SK-N-SH (cell line): ENCODE results near the gene HDAC7.

Experiments
- CTCF ChIP-seq: fragments of 200-600 bp; sonication (generic); IDR thresholded peaks from 2 replicates; pipeline ENCODE4 v1.6.1; 2017; ENCODE audit warnings: antibody characterized with exemption, mild to moderate bottlenecking, moderate library complexity
- EP300 ChIP-seq, 2 experiments: IDR thresholded peaks; 2 replicates each; pipeline versions ENCODE4 v1.4.0 to v1.6.1; 2012; ENCODE audit warnings: borderline replicate concordance in 1 of 2, low read depth in 1 of 2, low read length in 1 of 2
- IRF3 ChIP-seq: fragments of 150-350 bp; IDR thresholded peaks from 2 replicates; pipeline ENCODE4 v1.6.1; 2016; ENCODE audit warnings: mild to moderate bottlenecking, low read depth, low read length
- NRF1 ChIP-seq: IDR thresholded peaks from 2 replicates; pipeline ENCODE4 v1.6.1; 2012; ENCODE audit warnings: low read depth, mild to moderate bottlenecking, low read length
- REST ChIP-seq: IDR thresholded peaks from 2 replicates; pipeline ENCODE4 v1.6.1; 2012; ENCODE audit warnings: mild to moderate bottlenecking, low read depth, low read length, moderate library complexity
- RFX5 ChIP-seq: IDR thresholded peaks from 2 replicates; pipeline ENCODE4 v1.6.1; 2012; ENCODE audit warnings: mild to moderate bottlenecking, improper control_type of control experiment, low read length
- SIN3A ChIP-seq: IDR thresholded peaks from 2 replicates; pipeline ENCODE4 v1.6.1; 2012; ENCODE audit warnings: low read depth, mild to moderate bottlenecking, low read length, moderate library complexity, borderline replicate concordance
- TAF1 ChIP-seq: IDR thresholded peaks from 2 replicates; pipeline ENCODE4 v1.6.1; 2012; ENCODE audit warnings: low read depth, mild to moderate bottlenecking, low read length, moderate library complexity, borderline replicate concordance
- USF1 ChIP-seq: IDR thresholded peaks from 2 replicates; pipeline ENCODE4 v1.4.0; 2012; ENCODE audit warnings: low read depth, borderline replicate concordance

GRCh38 chr12:47817272-47818006 lies 2.3 kb downstream of the HDAC7 start:
- TF ChIP-seq CTCF, result peak; percentile 30
- no peak for TF ChIP-seq RFX5
- TF ChIP-seq IRF3, result no peak
- no peak for TF ChIP-seq EP300 (IDR thresholded peaks at IDR 0.05; ENCODE audit: borderline replicate concordance in 1 of 2, low read depth in 1 of 2, low read length in 1 of 2)
- TF ChIP-seq TAF1, result no peak
- TF ChIP-seq SIN3A, result no peak
- no peak for TF ChIP-seq REST
- TF ChIP-seq NRF1, result no peak
- no peak for TF ChIP-seq USF1
